ENCODE results near the gene AFF3. TPM values are rescaled to one million over a fixed set of nuclear protein-coding genes. Genes with fewer than 3 reads are reported as not detected.

AFF3 gene
- total RNA-seq, 1 experiment from 2014 or later: not detected

DNA sequence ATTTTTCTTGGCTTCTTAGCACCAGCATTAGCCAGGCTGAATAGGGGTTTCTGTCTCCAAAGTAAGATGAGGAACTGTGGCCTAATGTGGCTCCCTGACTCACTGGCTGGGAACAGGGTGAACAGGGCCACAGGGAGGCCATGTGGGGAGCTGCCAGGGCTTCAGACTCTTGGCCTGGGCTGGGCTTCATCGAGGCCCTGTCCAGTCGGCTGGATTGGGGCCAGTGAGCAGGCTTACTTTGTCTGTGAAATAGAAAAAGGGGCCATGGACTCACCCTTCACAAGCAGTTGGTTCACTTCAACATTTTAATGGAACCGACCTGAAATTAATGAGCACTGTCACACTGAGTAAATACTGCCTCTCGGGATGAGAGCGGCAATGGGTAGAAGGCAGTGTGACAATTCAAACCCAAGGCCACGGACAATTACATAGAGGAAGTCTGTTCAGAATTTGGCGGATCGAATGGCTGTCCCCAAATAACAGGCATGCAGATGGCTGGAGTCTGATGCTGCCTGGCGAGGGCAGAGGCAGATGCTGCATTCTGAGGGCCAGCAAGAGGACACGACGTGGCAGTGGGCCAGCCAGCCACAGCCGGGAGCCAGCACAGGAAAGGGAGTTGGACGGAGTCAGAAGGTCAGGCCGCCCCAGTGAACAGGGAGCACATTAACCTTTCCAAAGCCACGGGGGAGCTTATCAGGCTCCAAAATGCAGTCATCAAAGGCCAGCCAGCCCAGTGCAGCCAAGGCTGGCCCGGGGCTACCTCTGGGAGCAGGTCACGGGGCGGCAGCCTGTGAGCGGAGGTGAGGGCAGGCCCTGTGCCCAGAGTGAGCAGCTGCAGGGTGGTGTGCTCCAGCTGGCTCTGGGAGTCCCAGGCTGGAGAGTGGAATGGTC lies 506.0 kb downstream of the AFF3 start:
- CTCF ChIA-PET: no interaction called here
- no peak overlapping the region for H3K4me3 ChIP-seq (ENCODE audit: low read depth, low read length, poor library complexity, severe bottlenecking)
- no peak overlapping the region for H3K27ac ChIP-seq (ENCODE audit: low read depth, low read length, poor library complexity, severe bottlenecking)
- TF ChIP-seq EZH2 (IDR thresholded peaks at IDR 0.05; ENCODE audit: borderline replicate concordance, low read depth, low read length, poor library complexity, severe bottlenecking): no peak
- TF ChIP-seq, protein P1, sequence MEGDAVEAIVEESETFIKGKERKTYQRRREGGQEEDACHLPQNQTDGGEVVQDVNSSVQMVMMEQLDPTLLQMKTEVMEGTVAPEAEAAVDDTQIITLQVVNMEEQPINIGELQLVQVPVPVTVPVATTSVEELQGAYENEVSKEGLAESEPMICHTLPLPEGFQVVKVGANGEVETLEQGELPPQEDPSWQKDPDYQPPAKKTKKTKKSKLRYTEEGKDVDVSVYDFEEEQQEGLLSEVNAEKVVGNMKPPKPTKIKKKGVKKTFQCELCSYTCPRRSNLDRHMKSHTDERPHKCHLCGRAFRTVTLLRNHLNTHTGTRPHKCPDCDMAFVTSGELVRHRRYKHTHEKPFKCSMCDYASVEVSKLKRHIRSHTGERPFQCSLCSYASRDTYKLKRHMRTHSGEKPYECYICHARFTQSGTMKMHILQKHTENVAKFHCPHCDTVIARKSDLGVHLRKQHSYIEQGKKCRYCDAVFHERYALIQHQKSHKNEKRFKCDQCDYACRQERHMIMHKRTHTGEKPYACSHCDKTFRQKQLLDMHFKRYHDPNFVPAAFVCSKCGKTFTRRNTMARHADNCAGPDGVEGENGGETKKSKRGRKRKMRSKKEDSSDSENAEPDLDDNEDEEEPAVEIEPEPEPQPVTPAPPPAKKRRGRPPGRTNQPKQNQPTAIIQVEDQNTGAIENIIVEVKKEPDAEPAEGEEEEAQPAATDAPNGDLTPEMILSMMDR (conservative IDR thresholded peaks at IDR 0.05; ENCODE audit: low read depth, low read length): no peak
- POLR2A ChIA-PET (ENCODE audit: low non-redundant PET): no interaction called here
- no peak for DNase-seq (ENCODE audit: low spot score)
- BruUV-seq (replicated peaks): no TSS peak
- no peaks in the 10 kb centered on the region for H3K9me3 ChIP-seq (ENCODE audit: low read depth, low read length, poor library complexity, severe bottlenecking)
- intact Hi-C loops (cut with micrococcal nuclease; ENCODE audit: unreplicated experiment): no loop called here
- H3K36me3 ChIP-seq (ENCODE audit: insufficient read depth, low read length, poor library complexity, severe bottlenecking): no peaks in the 10 kb centered on the region
- peaks cover 3% of the 10 kb centered on the region for H3K27me3 ChIP-seq (replicated peaks; ENCODE audit: insufficient read depth, low read depth, low read length, poor library complexity)
- H3K4me1 ChIP-seq (ENCODE audit: insufficient read depth, low read length, poor library complexity, severe bottlenecking): no peaks in the 10 kb centered on the region

DNA sequence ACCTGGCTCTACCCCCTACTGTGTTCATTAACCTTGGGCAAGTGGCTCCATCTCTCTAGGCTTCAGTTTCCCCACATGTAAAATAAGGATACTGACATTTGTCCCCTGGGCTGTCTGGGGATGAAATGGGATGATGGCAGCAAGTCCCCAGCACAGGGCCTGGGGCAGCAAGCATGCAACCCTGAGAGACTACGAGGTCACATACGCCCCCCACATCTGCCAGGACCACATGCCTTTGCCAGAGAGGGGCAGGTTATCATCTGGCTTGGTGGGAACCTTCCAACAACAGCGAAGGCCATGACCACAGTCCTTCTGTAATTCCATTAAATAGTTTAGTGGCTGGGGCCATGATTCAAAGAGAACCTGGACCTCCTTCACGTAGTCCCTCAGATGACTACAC lies 506.7 kb downstream of the AFF3 start:
- intact Hi-C loops (cut with micrococcal nuclease; ENCODE audit: unreplicated experiment): no loop called here
- H3K27ac ChIP-seq (ENCODE audit: low read depth, low read length, poor library complexity, severe bottlenecking): no peak overlapping the region
- no peaks in the 10 kb centered on the region for H3K4me1 ChIP-seq (ENCODE audit: insufficient read depth, low read length, poor library complexity, severe bottlenecking)
- H3K9me3 ChIP-seq (ENCODE audit: low read depth, low read length, poor library complexity, severe bottlenecking): no peaks in the 10 kb centered on the region
- DNase-seq (ENCODE audit: low spot score): no peak
- peaks cover 3% of the 10 kb centered on the region for H3K27me3 ChIP-seq (replicated peaks; ENCODE audit: insufficient read depth, low read depth, low read length, poor library complexity)
- no TSS peak for BruUV-seq (replicated peaks)
- H3K36me3 ChIP-seq (ENCODE audit: insufficient read depth, low read length, poor library complexity, severe bottlenecking): no peaks in the 10 kb centered on the region
- H3K4me3 ChIP-seq (ENCODE audit: low read depth, low read length, poor library complexity, severe bottlenecking): no peak overlapping the region
- ChIA-PET POLR2A (ENCODE audit: low non-redundant PET) (no interaction called here), CTCF (no interaction called here)
- TF ChIP-seq, protein P1 (conservative IDR thresholded peaks at IDR 0.05; ENCODE audit: low read depth, low read length): no peak
- no peak for TF ChIP-seq EZH2 (IDR thresholded peaks at IDR 0.05; ENCODE audit: borderline replicate concordance, low read depth, low read length, poor library complexity, severe bottlenecking)

DNA sequence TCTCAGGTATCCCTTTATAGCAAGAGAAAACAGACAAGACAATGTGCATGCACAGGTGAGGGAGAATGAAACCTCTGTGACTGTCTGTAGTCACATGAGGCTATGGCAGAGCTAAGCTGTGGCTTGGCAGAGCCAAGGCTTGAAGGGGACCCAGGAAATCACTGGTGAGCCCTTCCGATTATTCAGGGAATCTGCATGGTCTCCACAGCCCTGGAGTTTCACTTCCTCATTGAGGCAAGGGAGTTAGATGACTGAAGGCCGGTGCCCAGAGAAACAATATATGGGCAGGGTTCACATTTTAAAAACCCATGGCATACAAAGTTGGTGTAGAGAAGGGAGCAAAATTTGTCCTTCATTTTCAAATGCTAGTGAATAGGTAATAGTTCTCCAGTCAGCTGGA lies 508.2 kb downstream of the AFF3 start:
- no peaks in the 10 kb centered on the region for H3K9me3 ChIP-seq (ENCODE audit: low read depth, low read length, poor library complexity, severe bottlenecking)
- peaks cover 3% of the 10 kb centered on the region for H3K27me3 ChIP-seq (replicated peaks; ENCODE audit: insufficient read depth, low read depth, low read length, poor library complexity)
- no peaks in the 10 kb centered on the region for H3K36me3 ChIP-seq (ENCODE audit: insufficient read depth, low read length, poor library complexity, severe bottlenecking)
- no peak overlapping the region for H3K4me3 ChIP-seq (ENCODE audit: low read depth, low read length, poor library complexity, severe bottlenecking)
- no peak overlapping the region for H3K27ac ChIP-seq (ENCODE audit: low read depth, low read length, poor library complexity, severe bottlenecking)
- TF ChIP-seq, protein P1 (conservative IDR thresholded peaks at IDR 0.05; ENCODE audit: low read depth, low read length): no peak
- TF ChIP-seq EZH2 (IDR thresholded peaks at IDR 0.05; ENCODE audit: borderline replicate concordance, low read depth, low read length, poor library complexity, severe bottlenecking): no peak
- no peak for DNase-seq (ENCODE audit: low spot score)
- ChIA-PET CTCF (no interaction called here), POLR2A (ENCODE audit: low non-redundant PET) (no interaction called here)
- BruUV-seq (replicated peaks): no TSS peak
- H3K4me1 ChIP-seq (ENCODE audit: insufficient read depth, low read length, poor library complexity, severe bottlenecking): no peaks in the 10 kb centered on the region
- intact Hi-C loops (cut with micrococcal nuclease; ENCODE audit: unreplicated experiment): no loop called here

All from A673 (cell line).